CD4-positive, alpha-beta T cell treated with Interleukin-21 for 1 hour (primary cell): ENCODE results near the gene ANKFN1.

ENCODE experiments used
- DNase-seq: peaks from one replicate; pipeline ENCODE4 v3.0.0-alpha.2; 2020

Gene ANKFN1

DNA sequence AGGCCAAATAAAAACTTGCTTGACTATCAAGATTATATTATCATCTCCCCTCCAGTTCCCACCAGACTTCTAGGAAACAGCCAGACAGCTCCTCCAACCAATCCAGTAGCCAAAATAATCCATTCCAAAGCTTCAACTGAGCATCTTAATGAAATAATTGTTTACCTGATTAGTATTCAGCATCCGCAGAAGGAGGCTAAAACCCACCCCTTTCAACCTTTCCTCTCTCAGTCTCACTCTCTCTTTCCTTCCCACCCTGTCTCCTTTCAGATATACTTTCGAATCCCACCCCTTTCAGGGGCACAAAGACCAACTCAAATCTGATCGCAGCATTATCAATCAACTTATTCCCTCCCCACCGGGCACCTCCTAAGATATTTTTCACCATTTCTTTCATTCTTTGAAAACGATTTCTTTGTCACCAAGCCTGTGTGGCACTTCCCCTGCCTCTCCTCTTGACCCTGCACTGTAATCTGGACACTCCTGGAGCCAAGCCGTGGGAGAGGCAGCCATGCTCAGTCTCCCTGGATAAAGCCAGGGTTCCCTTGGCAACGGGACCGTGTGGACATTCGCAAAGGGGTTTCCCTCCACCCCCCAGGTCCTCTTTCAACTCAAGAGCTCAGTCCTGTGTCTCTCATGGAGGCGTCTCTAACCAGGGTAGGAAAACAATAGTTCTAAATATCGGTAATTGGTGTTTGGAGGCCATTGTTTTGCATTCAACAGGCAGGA is at the start of gene ANKFN1:
Gene ANKFN1, plus strand, starts transcription at position 602 of the 729 bp plus-strand sequence. CDS start 59,193 bp downstream, outside the sequence.
- no peak for DNase-seq

- DNase-seq = no peak
Measured at GRCh38 chr17:56108811-56109284, 44.4 kb upstream of the ANKFN1 start.

DNA sequence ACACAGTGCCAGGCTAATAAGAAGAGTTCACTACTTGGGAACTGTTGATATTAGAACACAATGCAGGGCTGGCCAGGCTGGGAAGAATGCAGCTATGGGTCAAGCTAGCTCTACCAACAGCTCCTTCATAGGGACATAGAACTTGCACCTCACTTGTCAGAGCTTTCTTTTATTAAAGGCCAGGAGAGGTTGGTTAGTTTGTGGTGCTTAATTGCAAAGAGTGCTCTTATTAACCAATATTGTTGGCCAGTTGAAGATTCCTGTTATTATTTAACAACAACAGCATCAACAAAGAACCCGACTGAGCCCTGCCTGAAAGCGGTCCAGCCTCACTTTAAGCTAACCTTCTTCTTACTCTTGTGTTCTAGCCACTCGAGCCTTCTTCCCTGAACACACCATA is 43.4 kb upstream of the ANKFN1 start:
- DNase-seq = no peak

DNA sequence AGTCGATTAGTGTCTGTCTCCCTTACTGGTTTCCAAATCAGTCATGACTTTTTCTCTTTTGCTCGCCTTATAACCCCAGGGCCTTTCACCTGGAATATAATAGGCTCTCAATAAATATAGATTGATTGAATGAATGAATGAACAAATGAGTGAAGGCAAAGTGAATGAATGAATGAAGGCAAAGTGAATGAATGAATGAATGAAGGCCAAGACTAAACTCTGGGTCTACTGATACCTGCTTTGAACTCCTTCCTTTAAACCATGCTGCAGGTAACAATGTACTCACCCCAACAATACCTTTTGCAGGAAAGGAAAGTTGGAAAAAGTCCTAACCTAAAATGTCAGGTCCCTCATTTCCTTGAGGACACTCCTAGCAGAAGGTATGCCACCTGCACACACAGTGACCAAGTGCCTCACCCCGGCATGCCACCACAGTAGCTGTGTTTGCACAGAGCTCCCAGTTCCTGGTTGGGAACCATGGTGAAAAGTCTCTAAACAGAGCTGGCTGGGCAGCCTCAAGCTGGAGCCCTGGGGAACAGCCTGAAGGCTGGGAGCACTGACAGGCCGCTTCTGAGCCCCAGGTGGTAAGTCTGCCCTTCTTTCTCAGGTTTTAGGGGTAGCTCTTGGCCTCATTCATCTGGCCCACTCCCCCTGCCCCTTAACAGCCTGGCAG is 42.7 kb upstream of the ANKFN1 start:
- DNase-seq = no peak

DNA sequence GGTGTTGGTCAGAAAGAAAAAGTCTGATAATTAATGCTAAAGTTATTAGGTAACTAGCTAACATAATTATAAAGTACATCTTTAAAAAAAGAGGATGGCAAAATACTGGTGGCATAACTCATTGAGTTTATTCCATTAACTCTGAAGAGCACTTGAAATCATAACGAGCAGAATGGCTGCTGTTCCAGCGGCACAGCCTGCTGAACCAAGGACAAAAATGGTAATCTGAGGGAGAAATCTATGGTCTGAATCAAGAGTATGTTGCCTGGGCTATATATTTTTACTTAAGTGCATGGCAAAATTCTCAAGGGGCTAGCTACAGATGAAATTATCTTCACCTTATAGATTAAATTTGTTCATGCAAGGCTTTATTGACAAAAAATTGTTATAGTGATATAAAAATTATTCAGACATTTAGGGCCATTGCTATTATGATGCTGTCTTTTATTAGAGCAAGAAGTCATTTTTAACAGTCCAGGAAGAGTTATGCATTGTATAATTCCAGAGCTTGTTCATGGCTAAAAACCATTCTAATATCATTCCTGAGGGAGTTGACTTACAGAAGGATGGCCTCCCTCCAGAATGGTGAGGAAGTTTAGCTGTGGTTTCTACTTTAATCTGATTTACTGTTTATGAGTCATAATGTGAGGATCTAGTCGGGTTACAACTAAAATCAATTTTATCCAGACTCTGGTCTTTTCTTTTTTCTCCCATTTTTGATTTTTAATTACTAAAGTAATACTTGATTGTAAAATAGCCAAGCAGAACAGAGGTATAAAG is 41.4 kb upstream of the ANKFN1 start:
- no peak for DNase-seq

GRCh38 chr17:56113486-56113885 is 39.8 kb upstream of the ANKFN1 start:
- DNase-seq = no peak

DNA sequence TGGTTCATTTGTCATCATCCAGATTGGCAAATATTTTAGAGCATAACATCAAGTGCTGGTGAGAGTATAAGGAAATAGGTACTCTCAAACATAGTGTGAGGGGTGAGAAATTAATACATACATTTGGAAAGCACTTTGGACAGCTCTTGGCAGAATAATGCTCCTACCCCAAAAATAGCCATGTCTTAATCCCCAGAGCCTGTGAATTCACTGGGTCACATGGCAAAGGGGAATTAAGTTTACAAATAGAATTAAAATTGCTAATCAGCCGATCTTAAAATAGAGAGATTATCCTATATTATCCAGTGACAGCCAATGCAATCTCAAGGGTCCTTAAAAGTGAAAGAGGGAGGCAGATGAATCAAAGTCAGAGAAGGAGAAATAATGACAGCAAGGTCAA is 38.8 kb upstream of the ANKFN1 start:
- no peak for DNase-seq

- DNase-seq = no peak
Measured at GRCh38 chr17:56119191-56119590, 34.1 kb upstream of the ANKFN1 start.

- DNase-seq = no peak
Measured at GRCh38 chr17:56119936-56120335, 33.3 kb upstream of the ANKFN1 start.

DNA sequence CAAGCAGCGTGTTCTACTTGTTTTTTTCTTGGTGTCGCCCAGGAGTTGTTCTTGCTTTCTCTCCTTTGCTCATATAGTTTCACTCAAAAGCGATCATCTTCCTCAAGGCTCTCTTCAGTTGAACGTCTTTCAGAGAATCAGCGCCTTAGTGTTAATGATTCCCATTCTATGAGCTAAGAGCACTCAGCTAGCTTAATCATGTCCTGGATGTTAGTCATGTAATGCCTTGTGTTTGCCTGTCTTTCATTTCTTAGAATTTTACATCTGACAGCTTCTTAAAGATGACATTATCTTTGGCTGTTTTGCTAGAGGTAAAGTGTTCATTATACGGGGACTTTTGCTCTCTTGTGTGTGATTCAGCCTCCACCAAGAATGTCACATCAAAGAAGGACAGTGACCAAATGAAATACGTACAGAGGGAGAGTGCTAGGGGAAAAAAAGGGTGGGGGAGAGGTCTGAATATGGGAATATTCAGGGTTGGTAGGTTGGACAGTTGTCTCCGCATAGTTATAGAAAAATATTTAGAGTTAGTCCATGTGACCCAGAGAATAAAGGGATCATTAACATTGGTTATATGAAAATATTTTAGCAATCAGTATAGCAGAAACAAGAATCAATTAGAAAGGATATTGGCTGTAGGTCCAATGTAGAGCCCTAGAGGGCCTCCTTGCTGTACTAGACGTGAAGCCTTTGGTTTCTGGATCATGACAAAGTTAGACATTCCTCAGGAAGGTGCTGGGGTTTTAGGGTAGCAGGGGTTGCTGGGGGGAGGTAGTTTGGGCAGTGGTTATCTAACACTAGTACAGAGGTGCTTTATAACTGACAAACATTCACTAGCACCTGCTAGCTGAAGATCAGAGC is 31.9 kb upstream of the ANKFN1 start:
- DNase-seq = no peak

GRCh38 chr17:56125830-56126819 is 27.1 kb upstream of the ANKFN1 start:
- DNase-seq = peak; percentile 2

DNA sequence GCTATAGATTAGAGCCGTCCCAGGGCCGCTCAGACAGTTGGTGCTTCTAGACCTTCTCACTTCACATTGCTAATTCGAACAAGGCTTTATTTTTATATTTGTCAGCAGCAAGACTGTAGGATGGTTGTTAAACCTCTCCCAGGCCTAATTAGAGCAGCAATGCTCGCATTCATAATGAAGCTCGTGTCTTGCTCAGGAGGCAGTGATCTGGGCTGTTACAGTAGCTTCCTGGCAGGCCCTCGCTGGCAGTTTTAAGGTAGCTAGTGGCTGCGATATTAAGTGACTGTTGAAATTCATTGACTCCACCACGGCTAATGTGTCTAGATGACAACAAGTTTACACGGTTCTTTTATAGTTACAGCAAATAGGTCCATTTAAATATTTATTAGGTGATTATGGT is 23.2 kb upstream of the ANKFN1 start:
- DNase-seq = no peak

DNA sequence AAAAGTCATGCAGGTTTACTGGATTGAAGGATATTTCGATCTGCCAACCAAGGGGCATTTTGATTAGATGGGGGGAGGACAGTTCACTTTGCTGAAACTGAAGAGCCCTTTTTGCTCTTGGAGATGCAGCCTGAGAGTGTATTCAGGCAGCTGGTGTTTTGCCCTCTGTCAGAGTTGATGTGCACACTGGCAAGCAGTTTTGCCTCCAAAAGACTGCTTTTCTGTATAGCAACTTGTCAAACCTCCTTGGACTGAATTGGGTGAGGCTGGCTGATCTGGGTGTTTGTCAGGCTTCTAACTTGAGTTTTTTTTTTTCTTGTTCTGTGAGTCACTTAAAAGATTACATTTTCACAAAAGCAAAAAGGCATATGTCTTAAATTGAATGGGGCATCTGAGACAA is 22.6 kb upstream of the ANKFN1 start:
- no peak for DNase-seq

- DNase-seq = no peak
Measured at GRCh38 chr17:56131431-56131830, 21.8 kb upstream of the ANKFN1 start.

- no peak for DNase-seq
Measured at GRCh38 chr17:56136301-56136700, 17.0 kb upstream of the ANKFN1 start.

GRCh38 chr17:56141046-56141839 is 12.0 kb upstream of the ANKFN1 start:
- no peak for DNase-seq

DNA sequence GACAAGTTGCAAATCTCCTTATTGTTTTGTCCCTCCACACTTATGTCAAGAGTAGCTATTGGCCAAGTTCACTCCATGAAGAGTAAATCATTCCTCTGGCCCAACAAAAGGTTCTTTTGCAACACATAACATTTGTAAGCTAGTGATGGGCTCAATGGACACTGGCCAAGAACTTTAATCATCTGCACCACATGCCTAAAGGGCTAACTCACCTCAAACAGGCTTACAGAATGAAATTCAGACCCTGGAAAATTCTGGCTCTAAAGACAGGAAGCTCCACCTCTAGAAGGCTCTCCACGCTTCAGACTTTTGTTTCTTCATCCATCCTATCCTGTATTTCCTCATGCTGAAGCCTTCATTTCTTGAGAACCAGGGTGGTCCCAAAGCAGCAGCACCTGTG is 10.9 kb upstream of the ANKFN1 start:
- DNase-seq = no peak

GRCh38 chr17:56142781-56143180 is 10.5 kb upstream of the ANKFN1 start:
- DNase-seq = no peak

GRCh38 chr17:56144223-56144622 is 9.1 kb upstream of the ANKFN1 start:
- no peak for DNase-seq

DNA sequence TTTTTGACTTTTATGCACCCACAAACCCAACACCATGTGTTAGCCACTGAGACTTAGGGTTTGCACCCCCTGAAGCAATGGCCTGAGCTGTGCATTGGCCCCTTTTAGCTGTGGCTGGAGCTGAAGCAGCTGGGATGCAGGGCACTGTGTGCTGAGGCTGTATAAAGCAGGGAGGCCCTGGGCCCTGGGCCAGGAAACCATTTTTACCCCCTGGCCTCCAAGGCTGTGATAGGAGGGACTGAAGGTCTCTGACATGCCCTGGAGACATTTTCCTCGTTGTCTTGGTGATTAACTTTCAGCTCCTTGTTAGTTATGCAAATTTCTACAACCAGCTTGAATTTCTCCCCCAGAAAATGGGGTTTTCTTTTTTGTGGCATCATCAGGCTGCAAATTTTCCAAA is 6.7 kb upstream of the ANKFN1 start:
- DNase-seq = no peak

GRCh38 chr17:56148333-56148732 is 4.9 kb upstream of the ANKFN1 start:
- DNase-seq = no peak
